Lower leg skin (tissue), 3 donors: ENCODE data around the gene ARHGAP45.

Source experiments
- POLR2A ChIP-seq, 2 donors: fragments of 450-650 bp; IDR thresholded peaks; one replicate each; pipeline ENCODE4 v1.6.1; 2016 to 2017; ENCODE audit warnings: antibody characterized with exemption in 2 of 2, mild to moderate bottlenecking in 1 of 2, moderate library complexity in 1 of 2
- TF ChIP-seq, protein P1 (sequence below), 3 donors: fragments of 450-650 bp; IDR thresholded peaks; one replicate each; pipeline ENCODE4 v1.5.1; 2016; ENCODE audit warnings: antibody characterized with exemption in 3 of 3, mild to moderate bottlenecking in 3 of 3, moderate library complexity in 2 of 3

DNA sequence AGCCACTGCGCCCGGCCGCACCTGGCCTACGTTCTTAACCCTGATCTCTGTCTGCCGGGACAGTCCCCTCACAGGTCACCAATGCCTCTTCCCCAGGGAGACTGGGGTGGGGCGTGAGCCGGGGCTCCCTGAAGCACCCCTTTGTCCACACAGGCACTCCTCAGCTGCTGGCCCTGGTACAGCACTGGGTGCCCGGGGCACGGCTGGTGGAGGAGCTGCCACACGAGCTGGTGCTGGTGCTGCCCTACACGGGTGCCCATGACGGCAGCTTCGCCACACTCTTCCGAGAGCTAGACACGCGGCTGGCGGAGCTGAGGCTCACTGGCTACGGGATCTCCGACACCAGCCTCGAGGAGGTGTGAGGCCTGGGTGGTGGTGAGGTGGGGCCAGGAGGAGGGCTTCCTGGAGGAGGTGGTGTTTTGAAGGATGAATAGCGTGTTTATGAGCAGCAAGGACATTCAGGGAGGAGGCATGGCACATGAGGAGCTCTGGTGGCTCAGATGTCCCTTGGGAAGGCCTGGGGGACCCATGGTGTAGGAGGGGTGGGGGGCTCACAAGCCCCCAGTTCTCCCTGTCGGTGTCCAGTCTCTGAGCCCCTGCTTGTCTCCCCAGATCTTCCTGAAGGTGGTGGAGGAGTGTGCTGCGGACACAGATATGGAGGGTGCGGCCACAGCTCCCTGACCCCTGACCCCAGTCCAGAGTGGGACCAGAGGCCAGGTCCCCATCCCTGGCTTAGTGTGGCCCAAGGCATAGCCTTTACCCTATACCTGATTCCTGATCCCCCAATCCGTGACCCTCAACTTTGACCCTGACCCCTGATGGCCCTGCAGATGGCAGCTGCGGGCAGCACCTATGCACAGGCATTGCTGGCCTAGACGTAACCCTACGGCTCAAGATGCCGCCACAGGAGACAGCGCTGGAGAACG, 13.5 kb upstream of the ARHGAP45 start:
- TF ChIP-seq, protein P1, sequence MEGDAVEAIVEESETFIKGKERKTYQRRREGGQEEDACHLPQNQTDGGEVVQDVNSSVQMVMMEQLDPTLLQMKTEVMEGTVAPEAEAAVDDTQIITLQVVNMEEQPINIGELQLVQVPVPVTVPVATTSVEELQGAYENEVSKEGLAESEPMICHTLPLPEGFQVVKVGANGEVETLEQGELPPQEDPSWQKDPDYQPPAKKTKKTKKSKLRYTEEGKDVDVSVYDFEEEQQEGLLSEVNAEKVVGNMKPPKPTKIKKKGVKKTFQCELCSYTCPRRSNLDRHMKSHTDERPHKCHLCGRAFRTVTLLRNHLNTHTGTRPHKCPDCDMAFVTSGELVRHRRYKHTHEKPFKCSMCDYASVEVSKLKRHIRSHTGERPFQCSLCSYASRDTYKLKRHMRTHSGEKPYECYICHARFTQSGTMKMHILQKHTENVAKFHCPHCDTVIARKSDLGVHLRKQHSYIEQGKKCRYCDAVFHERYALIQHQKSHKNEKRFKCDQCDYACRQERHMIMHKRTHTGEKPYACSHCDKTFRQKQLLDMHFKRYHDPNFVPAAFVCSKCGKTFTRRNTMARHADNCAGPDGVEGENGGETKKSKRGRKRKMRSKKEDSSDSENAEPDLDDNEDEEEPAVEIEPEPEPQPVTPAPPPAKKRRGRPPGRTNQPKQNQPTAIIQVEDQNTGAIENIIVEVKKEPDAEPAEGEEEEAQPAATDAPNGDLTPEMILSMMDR (IDR thresholded peaks at IDR 0.05) = no peak
- no peak for TF ChIP-seq POLR2A (IDR thresholded peaks at IDR 0.05)
